DOHH2 (cell line): ENCODE data around the gene KCNMA1.

ENCODE experiments used
- CTCF ChIP-seq: fragments of 200-600 bp; sonication (generic); IDR thresholded peaks from one replicate; pipeline ENCODE4 v1.5.1; 2014; ENCODE audit warnings: antibody characterized with exemption, mild to moderate bottlenecking, low read depth, low read length; ENCODE audit not compliant: poor library complexity, severe bottlenecking
- EZH2phosphoT487 ChIP-seq: fragments of 200-600 bp; sonication (generic); IDR thresholded peaks from 2 replicates; pipeline ENCODE4 v1.6.1; 2017; ENCODE audit warnings: borderline replicate concordance, mild to moderate bottlenecking, antibody characterized with exemption, low read length, moderate library complexity, mixed read lengths

DNA sequence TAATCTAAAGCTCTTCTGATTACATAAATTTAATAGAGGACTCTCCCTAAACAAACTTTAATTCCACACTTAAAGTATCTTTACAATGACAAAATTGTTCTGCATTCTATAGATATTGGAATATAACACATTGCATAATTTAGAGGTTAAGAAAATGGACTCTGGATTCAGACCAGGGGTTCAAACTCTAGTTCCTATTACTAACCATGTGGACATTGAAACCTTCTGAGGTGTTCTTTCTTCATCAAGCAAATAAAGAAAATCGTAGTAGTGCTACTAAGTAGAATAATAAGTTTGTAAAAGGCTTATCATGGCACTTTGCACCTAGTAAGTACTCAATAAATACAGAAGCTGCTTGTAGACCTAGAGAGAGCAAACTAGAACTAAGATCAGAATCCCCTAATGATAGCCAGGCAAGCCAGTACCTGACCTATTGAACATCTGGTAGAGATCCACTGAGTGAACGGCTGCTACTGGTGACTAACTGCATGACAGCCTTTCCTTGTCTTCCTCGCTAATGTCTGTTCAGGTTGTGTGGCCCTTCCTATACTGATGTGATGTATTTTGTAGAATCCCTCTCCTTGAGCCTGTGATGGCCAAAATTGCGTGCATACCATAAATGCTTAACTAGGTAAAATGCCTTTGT, 430.3 kb downstream of the KCNMA1 start:
- no peak for TF ChIP-seq CTCF
- no peak for TF ChIP-seq EZH2phosphoT487
